ENCODE measurements around the gene PDK1.

The PDK1 gene

GRCh38 chr2:172550419-172550818 is 5.5 kb upstream of the PDK1 start:
- no peaks in the 10 kb centered on the region; the same call in 1 of the 2 replicates for H3K36me3 ChIP-seq (ENCODE audit: insufficient read depth, low read length)
- ATAC-seq (ENCODE audit: insufficient read depth, low read depth) (no peak), DNase-seq (no peak)
- H3K27me3 ChIP-seq (ENCODE audit: insufficient read depth, low read length, poor library complexity): no peaks in the 10 kb centered on the region
- no peak overlapping the region for H3K4me2 ChIP-seq (ENCODE audit: insufficient read depth, low read length)
- peaks cover 30% of the 10 kb centered on the region for H3K9me3 ChIP-seq (ENCODE audit: insufficient read depth, low read length, severe bottlenecking)
- peaks cover 14% of the 10 kb centered on the region for H3K4me1 ChIP-seq (ENCODE audit: insufficient read depth, low read length)
- H3K4me3 ChIP-seq (ENCODE audit: low read depth in 1 of 2, low read length in 2 of 2): no peak overlapping the region
- 0 out of 2 replicates have a peak, but pooled peaks cover under 1% of the 10 kb centered on the region for H3K79me2 ChIP-seq (ENCODE audit: insufficient read depth, low read length)
- no peak for TF ChIP-seq EZH2 (IDR thresholded peaks at IDR 0.05; ENCODE audit: borderline replicate concordance, low read depth, low read length, severe bottlenecking)
- no peak for TF ChIP-seq CTCF (IDR thresholded peaks at IDR 0.05; ENCODE audit: borderline replicate concordance, extremely low read depth, low read length, poor library complexity, severe bottlenecking)
- no peak overlapping the region for H3K27ac ChIP-seq (ENCODE audit: low read length)
- no peaks in the 10 kb centered on the region for H4K20me1 ChIP-seq (ENCODE audit: insufficient read depth, low read length)
- H3K9ac ChIP-seq (ENCODE audit: low read depth, low read length): no peak overlapping the region
- H2AFZ ChIP-seq (ENCODE audit: low read depth, low read length): no peak overlapping the region

GRCh38 chr2:172551271-172551670 is 4.6 kb upstream of the PDK1 start:
- H3K9ac ChIP-seq (ENCODE audit: low read depth, low read length): no peak overlapping the region
- no peak overlapping the region for H3K4me3 ChIP-seq (ENCODE audit: low read depth in 1 of 2, low read length in 2 of 2)
- no peaks in the 10 kb centered on the region for H4K20me1 ChIP-seq (ENCODE audit: insufficient read depth, low read length)
- no peaks in the 10 kb centered on the region; the same call in 1 of the 2 replicates for H3K36me3 ChIP-seq (ENCODE audit: insufficient read depth, low read length)
- no peak for DNase-seq
- peaks cover 24% of the 10 kb centered on the region for H3K9me3 ChIP-seq (ENCODE audit: insufficient read depth, low read length, severe bottlenecking)
- peaks cover 17% of the 10 kb centered on the region for H3K4me1 ChIP-seq (ENCODE audit: insufficient read depth, low read length)
- no peak overlapping the region for H3K4me2 ChIP-seq (ENCODE audit: insufficient read depth, low read length)
- H3K27me3 ChIP-seq (ENCODE audit: insufficient read depth, low read length, poor library complexity): no peaks in the 10 kb centered on the region
- no peak for ATAC-seq (ENCODE audit: insufficient read depth, low read depth)
- no peak overlapping the region for H3K27ac ChIP-seq (ENCODE audit: low read length)
- peaks cover 6% of the 10 kb centered on the region for H3K79me2 ChIP-seq (ENCODE audit: insufficient read depth, low read length)
- TF ChIP-seq CTCF (IDR thresholded peaks at IDR 0.05; ENCODE audit: borderline replicate concordance, extremely low read depth, low read length, poor library complexity, severe bottlenecking) (no peak), EZH2 (IDR thresholded peaks at IDR 0.05; ENCODE audit: borderline replicate concordance, low read depth, low read length, severe bottlenecking) (no peak)
- H2AFZ ChIP-seq (ENCODE audit: low read depth, low read length): no peak overlapping the region

GRCh38 chr2:172552547-172553291 is 3.2 kb upstream of the PDK1 start:
- H4K20me1 ChIP-seq (ENCODE audit: insufficient read depth, low read length): no peaks in the 10 kb centered on the region
- H2AFZ ChIP-seq (ENCODE audit: low read depth, low read length): no peak overlapping the region
- no peak overlapping the region for H3K27ac ChIP-seq (ENCODE audit: low read length)
- no peak for TF ChIP-seq EZH2 (IDR thresholded peaks at IDR 0.05; ENCODE audit: borderline replicate concordance, low read depth, low read length, severe bottlenecking)
- TF ChIP-seq CTCF (IDR thresholded peaks at IDR 0.05; ENCODE audit: borderline replicate concordance, extremely low read depth, low read length, poor library complexity, severe bottlenecking): no peak
- no peaks in the 10 kb centered on the region; the same call in 1 of the 2 replicates for H3K36me3 ChIP-seq (ENCODE audit: insufficient read depth, low read length)
- H3K4me2 ChIP-seq (ENCODE audit: insufficient read depth, low read length): no peak overlapping the region
- H3K9ac ChIP-seq (ENCODE audit: low read depth, low read length): no peak overlapping the region
- DNase-seq: no peak
- peaks cover 20% of the 10 kb centered on the region for H3K79me2 ChIP-seq (ENCODE audit: insufficient read depth, low read length)
- H3K4me3 ChIP-seq (ENCODE audit: low read depth in 1 of 2, low read length in 2 of 2): no peak overlapping the region
- ATAC-seq (ENCODE audit: insufficient read depth, low read depth): no peak
- H3K27me3 ChIP-seq (ENCODE audit: insufficient read depth, low read length, poor library complexity): no peaks in the 10 kb centered on the region
- H3K4me1 ChIP-seq (ENCODE audit: insufficient read depth, low read length): peaks cover 31% of the 10 kb centered on the region
- H3K9me3 ChIP-seq (ENCODE audit: insufficient read depth, low read length, severe bottlenecking): peaks cover 14% of the 10 kb centered on the region
